ENCODE measurements around the gene ZNF443.

Gene ZNF443

GRCh38 chr19:12484371-12485051, 43.7 kb upstream of the ZNF443 start, which contains the start of gene ZNF709 (continued):
- TF ChIP-seq ZXDB (tag by site-specific recombination; IDR thresholded peaks at IDR 0.05) (peak; percentile 99), PRDM2 (tag by site-specific recombination; IDR thresholded peaks at IDR 0.05; ENCODE audit: borderline replicate concordance) (no peak), ZNF132 (tag by site-specific recombination; IDR thresholded peaks at IDR 0.05; ENCODE audit: borderline replicate concordance) (no peak), ZNF660 (tag by site-specific recombination; IDR thresholded peaks at IDR 0.05) (0 out of 2 replicates have a peak, but pooled peaks have one; percentile 16), ZNF664 (tag by site-specific recombination; IDR thresholded peaks at IDR 0.05) (no peak), CTCF (tag by site-specific recombination; IDR thresholded peaks at IDR 0.05) (0 out of 2 replicates have a peak, but pooled peaks have one; percentile 21), ZNF341 (tag by site-specific recombination; IDR thresholded peaks at IDR 0.05; ENCODE audit: low read depth) (peak; percentile 97), ZBTB8A (tag by site-specific recombination; IDR thresholded peaks at IDR 0.05) (peak; percentile 13; the same call in 1 of the 2 replicates), ZIC2 (tag by site-specific recombination; IDR thresholded peaks at IDR 0.05) (peak; percentile 44), ZNF366 (tag by site-specific recombination; conservative IDR thresholded peaks at IDR 0.05) (no peak; the same call in 1 of the 2 replicates), ZSCAN18 (tag by site-specific recombination; IDR thresholded peaks at IDR 0.05) (no peak), ZBTB6 (tag by site-specific recombination; IDR thresholded peaks at IDR 0.05) (no peak), ZBTB7A (tag by site-specific recombination; IDR thresholded peaks at IDR 0.05; ENCODE audit: low read depth) (peak; percentile 92), ZNF335 (tag by site-specific recombination; conservative IDR thresholded peaks at IDR 0.05) (peak; percentile 92), REPIN1 (tag by site-specific recombination; IDR thresholded peaks at IDR 0.05; ENCODE audit: low read depth) (no peak), WT1 (tag by site-specific recombination; IDR thresholded peaks at IDR 0.05) (peak; percentile 36), KLF1 (tag by site-specific recombination; IDR thresholded peaks at IDR 0.05) (peak; percentile 62), ZNF600 (tag by site-specific recombination; IDR thresholded peaks at IDR 0.05) (peak; percentile 90), ZNF138 (tag by site-specific recombination; IDR thresholded peaks at IDR 0.05; ENCODE audit: borderline replicate concordance) (no peak), ZNF621 (tag by site-specific recombination; IDR thresholded peaks at IDR 0.05) (no peak), OSR2 (tag by site-specific recombination; IDR thresholded peaks at IDR 0.05) (no peak), REST (tag by site-specific recombination; IDR thresholded peaks at IDR 0.05) (no peak), SCRT2 (tag by site-specific recombination; IDR thresholded peaks at IDR 0.05) (peak; percentile 30; the same call in 1 of the 2 replicates), ZNF48 (tag by site-specific recombination; IDR thresholded peaks at IDR 0.05) (no peak), EGR2 (tag by site-specific recombination; IDR thresholded peaks at IDR 0.05; ENCODE audit: low read depth) (no peak)

Measured in HEK293 (cell line).